ENCODE data around the gene SLC22A4.

SLC22A4 gene

DNA sequence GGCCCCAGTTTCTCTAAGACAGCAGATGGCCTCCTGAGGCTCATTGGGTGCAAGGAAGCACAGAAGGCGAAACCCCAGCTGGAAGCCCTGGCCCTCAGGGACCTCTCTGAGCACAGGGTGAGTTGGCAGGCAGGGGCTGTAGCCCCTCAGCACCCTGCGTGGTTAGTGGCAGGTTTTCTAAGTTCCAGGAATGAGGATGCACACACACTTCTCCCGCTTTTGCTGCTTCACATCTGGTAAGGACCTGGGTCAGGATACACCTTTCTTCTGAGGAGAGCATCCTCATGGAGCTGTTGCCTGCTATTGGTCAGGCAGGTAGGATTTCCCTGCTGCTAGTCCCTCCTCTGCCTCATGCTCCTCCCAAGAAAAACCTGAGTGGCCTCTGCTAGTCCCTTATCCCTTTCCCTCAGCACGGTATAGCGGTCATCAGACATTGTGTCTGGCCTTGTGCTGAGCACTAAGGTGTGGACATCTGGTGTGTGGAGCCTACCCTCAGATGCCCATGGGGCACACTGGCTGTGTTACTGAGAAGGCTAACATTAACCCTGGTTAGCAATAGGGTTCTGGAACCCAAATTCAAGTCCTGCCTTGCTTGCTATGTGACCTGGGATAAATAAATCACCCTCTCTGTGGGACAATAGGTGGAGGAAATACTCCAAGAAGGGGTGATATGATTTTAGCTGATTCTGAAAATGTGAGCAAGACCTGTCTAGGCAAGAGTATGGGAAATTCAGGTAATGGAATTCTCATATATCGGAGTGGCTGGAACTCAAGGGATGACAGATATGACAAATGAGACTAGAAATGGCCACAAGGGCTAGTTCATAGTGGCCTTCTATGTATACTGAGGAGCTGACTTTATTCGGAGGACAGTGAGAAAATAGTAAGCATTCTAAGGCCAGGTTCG lies 1.6 kb downstream of the SLC22A4 start:
- DNase-seq (ENCODE audit: low read depth), result no peak
- TF ChIP-seq, protein P1, sequence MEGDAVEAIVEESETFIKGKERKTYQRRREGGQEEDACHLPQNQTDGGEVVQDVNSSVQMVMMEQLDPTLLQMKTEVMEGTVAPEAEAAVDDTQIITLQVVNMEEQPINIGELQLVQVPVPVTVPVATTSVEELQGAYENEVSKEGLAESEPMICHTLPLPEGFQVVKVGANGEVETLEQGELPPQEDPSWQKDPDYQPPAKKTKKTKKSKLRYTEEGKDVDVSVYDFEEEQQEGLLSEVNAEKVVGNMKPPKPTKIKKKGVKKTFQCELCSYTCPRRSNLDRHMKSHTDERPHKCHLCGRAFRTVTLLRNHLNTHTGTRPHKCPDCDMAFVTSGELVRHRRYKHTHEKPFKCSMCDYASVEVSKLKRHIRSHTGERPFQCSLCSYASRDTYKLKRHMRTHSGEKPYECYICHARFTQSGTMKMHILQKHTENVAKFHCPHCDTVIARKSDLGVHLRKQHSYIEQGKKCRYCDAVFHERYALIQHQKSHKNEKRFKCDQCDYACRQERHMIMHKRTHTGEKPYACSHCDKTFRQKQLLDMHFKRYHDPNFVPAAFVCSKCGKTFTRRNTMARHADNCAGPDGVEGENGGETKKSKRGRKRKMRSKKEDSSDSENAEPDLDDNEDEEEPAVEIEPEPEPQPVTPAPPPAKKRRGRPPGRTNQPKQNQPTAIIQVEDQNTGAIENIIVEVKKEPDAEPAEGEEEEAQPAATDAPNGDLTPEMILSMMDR (IDR thresholded peaks at IDR 0.05; ENCODE audit: control insufficient read depth, insufficient read depth, low read depth, low read length, missing control alignments), result no peak
- peak overlapping the region; percentile 92 for H3K4me3 ChIP-seq (ENCODE audit: control insufficient read depth, low read depth, low read length)

DNA sequence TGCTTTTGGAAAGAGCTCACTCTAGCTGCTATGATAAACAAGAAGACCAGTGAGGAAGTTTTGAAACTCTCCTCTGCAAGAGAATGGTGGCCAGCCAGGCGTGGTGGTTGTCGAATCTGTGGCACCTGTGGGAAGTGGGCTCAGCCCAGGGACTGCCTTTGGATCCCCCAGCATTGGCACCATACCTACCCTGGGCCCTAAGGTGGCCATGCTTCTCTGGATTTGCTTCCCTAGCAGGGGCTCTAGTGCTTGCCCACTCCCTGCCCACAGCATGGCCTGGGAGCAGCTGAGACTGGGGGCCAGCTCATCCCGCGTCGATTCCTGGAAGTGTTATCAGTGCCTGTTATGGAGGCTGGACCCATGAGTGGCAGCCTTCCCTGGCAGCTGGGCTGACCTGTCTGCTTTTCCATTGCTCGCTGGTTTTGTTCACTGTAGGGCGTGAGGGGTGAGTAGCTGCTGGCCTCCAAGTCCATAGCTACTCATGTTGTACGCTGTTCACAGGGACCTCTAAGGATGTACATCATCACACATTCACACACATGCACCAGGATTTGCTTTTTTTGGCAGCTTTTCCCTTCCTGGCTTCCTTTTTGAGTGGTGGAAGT lies 2.3 kb downstream of the SLC22A4 start:
- H3K4me3 ChIP-seq (ENCODE audit: control insufficient read depth, low read depth, low read length), result no peak overlapping the region
- TF ChIP-seq, protein P1 (IDR thresholded peaks at IDR 0.05; ENCODE audit: control insufficient read depth, insufficient read depth, low read depth, low read length, missing control alignments), result no peak
- no peak for DNase-seq (ENCODE audit: low read depth)

DNA sequence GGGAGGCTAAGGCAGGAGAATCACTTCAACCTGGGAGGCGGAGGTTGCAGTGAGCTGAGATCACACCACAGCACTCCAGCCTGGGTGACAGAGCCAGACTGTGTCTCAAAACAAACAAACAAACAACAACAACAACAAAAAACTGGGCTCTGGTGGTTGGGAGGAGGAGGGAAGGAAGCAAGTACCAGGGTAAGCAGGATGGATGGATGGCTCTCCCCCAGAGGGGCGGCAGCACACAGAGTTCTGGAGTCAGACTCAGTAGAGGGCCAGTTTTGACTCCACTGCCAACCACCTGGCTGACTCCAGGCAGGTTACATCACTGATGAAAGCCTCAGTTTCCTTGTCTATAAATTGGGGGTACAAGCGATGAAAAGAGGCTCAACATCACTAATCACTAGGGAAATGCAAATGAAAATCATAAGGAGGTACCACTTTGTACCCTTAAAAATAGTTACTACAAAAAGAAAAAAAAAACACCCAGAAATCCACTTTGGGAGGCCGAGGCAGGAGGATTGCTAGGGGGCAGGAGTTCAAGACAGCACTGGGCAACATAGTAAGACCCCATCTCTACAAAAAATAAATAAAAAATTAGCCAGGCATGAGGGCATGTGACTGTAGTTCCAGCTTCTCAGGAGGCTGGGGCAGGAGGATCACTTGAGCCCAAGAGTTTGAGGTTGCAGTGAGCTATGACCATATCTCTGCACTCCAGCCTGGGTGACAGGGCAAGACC lies 3.2 kb downstream of the SLC22A4 start:
- no peak overlapping the region for H3K4me3 ChIP-seq (ENCODE audit: control insufficient read depth, low read depth, low read length)
- no peak for DNase-seq (ENCODE audit: low read depth)
- TF ChIP-seq, protein P1 (IDR thresholded peaks at IDR 0.05; ENCODE audit: control insufficient read depth, insufficient read depth, low read depth, low read length, missing control alignments), result no peak

DNA sequence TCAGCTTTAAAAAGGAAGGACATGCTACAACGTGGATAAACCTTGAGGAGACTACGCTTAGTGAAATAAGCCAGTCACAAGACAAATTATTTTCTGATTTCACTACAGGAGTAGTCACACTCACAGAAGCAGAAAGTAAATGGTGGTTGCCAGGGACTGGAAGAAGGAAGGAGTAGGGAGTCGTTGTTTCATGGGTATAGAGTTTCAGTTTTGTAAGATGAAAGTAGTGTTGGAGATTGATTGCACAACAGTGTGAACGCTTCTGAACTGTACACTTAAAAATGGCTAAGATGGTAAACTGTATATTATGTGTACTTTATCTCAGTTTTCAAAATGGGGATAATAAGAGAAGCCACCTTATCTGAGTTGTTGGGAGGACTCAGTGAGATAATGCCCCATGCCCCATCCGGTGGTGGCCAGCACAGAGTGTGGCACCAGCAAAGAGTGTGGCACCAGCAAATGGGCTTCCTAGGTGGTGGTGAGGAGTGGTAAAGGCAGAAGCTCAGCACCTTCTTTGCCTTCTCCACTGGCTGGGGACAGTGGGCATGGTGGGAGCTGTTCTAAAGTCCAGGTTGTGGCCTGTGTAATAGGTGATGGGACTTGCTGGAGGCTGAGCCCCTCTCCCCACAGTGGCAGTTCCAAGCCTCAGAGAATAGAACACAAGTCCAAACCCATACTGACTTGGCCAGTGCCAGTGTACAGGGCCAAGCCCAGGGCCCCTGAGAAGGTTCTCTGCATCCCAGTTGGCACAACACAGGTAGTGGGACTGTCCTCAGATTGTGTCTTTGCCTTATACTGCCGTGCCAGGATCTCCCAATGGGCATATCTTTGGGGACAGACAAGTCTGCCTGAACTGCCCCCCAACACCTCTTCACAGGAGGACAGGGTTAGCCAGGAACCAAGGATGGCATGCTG lies 4.4 kb downstream of the SLC22A4 start:
- no peak overlapping the region for H3K4me3 ChIP-seq (ENCODE audit: control insufficient read depth, low read depth, low read length)
- TF ChIP-seq, protein P1 (IDR thresholded peaks at IDR 0.05; ENCODE audit: control insufficient read depth, insufficient read depth, low read depth, low read length, missing control alignments), result no peak
- DNase-seq (ENCODE audit: low read depth), result no peak

DNA sequence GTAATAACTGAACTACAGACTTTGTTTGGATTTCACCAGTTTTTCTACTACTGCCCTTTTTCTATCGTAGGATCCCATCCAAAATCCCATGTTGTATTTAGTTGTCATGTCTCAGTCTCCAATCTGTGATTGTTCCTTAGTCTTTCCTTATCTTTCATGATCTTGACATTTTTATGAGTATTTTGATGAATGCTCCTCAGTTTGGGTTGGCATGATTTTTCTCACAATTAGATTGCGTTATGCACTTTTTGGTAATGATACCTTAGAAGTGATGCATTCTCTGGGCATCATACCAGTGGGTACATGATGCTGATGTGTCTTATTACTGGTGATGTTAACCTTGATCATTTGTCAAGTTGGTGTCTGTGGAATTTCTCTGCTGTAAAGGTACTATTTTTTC lies 5.7 kb downstream of the SLC22A4 start:
- TF ChIP-seq, protein P1 (IDR thresholded peaks at IDR 0.05; ENCODE audit: control insufficient read depth, insufficient read depth, low read depth, low read length, missing control alignments), result no peak
- H3K4me3 ChIP-seq (ENCODE audit: control insufficient read depth, low read depth, low read length), result no peak overlapping the region
- no peak for DNase-seq (ENCODE audit: low read depth)
